Ovary (tissue), 9 donors: ENCODE measurements around the gene HTT-AS. TPM values are rescaled to one million over a fixed set of nuclear protein-coding genes. Genes with fewer than 3 reads are reported as not detected.

Experiments used
- DNase-seq, 5 donors: peaks; one replicate each; pipeline ENCODE4 v3.0.0-alpha.2; 2019 to 2020
- H3K27ac ChIP-seq, 2 donors: fragments of 200-600 bp; one replicate each; pipeline versions ENCODE4 v1.5.1 to v1.8.0; 2019 to 2022
- H3K27me3 ChIP-seq: fragments of 200-600 bp; one replicate; pipeline ENCODE4 v1.8.0; 2022
- H3K36me3 ChIP-seq: fragments of 200-600 bp; sonication (generic); one replicate; pipeline ENCODE4 v1.5.1; 2019
- H3K4me1 ChIP-seq: one replicate; pipeline ENCODE4 v1.8.1; 2013; ENCODE audit warnings: mild to moderate bottlenecking, moderate library complexity; ENCODE audit not compliant: insufficient read depth
- H3K4me3 ChIP-seq: fragments of 200-600 bp; sonication (generic); one replicate; pipeline ENCODE4 v1.5.1; 2017
- H3K9me3 ChIP-seq, 2 donors: fragments of 200-600 bp in 1 of 2; sonication (generic) in 1 of 2; one replicate each; pipeline versions ENCODE4 v1.5.1 to v1.8.1; 2013 to 2019; ENCODE audit warnings: mild to moderate bottlenecking in 1 of 2, moderate library complexity in 1 of 2
- EP300 ChIP-seq: sonication (generic); formaldehyde crosslinking; IDR thresholded peaks from one replicate; pipeline ENCODE4 v1.6.1; 2017; ENCODE audit warnings: antibody characterized with exemption
- POLR2A ChIP-seq: fragments of 450-650 bp; IDR thresholded peaks from one replicate; pipeline ENCODE4 v1.6.1; 2017; ENCODE audit warnings: antibody characterized with exemption, mild to moderate bottlenecking, moderate library complexity
- whole genome bisulfite sequencing, 3 donors: extraction: QIAGEN DNeasy Blood & Tissue Kit in 1 of 3; methylation state at CpG; one replicate each; pipeline versions ENCODE4 v1.1.5 to v1.1.7; 2013 to 2017; 5-methylcytosine and 5-hydroxymethylcytosine counted together
- intact Hi-C, 4 donors: fragments of 100-400 bp; cut with DNase I; formaldehyde crosslinking; loops; one replicate each; pipeline versions ENCODE4 v1.11.0 to v1.15.1; 2022 to 2023
- polyA plus RNA-seq, 2 donors: library from polyadenylated mRNA; stranded (reverse); fragments of 200-250 nt in 1 of 2; fragments of 350-450 nt in 1 of 2; fragmentation: Illumina TruSeq in 1 of 2; extraction: RNeasy Lipid Tissue Mini Kit (QIAGEN cat#74804) in 1 of 2; gene quantifications; one replicate each; pipeline ENCODE4 v1.2.3, GENCODE V29; 2013 to 2014
- total RNA-seq, 7 donors: library from RNA; depleted of rRNA in 2 of 7; stranded (reverse); fragments of >200 nt in 2 of 7; fragmentation: NEBNext Ultra II Directional in 3 of 7; extraction: Animal tissue kit (Norgen Biotek cat#: 25700) in 3 of 7; gene quantifications; one replicate each; pipeline versions ENCODE4 v1.1.0 to v1.2.4, GENCODE V29; 2016 to 2023
- TF ChIP-seq, protein P1 (sequence below), 3 donors: fragments of 450-650 bp in 2 of 3; fragments of 200-600 bp in 1 of 3; IDR thresholded peaks; one replicate each; pipeline versions ENCODE4 v1.5.1 to v1.8.0; 2016 to 2022; ENCODE audit warnings: antibody characterized with exemption in 3 of 3, mild to moderate bottlenecking in 1 of 3
- donor health status: DM: no; HTN: no; CAD: no; lungs with moderate emphysema.
- donor health status: DM: no; HTN: no; CAD: no.
- donor health status: Bipolar disorder and iron deficiency.
- donor health status: DM: yes; HTN: yes; CAD: no.
- donor health status: DM: no; HTN: no; CAD: no.
- donor health status: DM: yes; HTN: yes; CAD: no.

The HTT-AS gene
- total and polyA plus RNA-seq, 9 donors = not detected

- peak; percentile 24 to 62 (median 50) for DNase-seq
- H3K27me3 ChIP-seq = no peaks in the 10 kb centered on the region
- intact Hi-C loops = no loop called here
Measured at GRCh38 chr4:3074846-3075651, 711 bp upstream of the HTT-AS start.

GRCh38 chr4:3073158-3074077 is 920 bp downstream of the HTT-AS start:
- Histone ChIP-seq H3K4me1 (peaks cover 3% of the 10 kb centered on the region), H3K27me3 (no peaks in the 10 kb centered on the region), H3K4me3 (peak overlapping the region; percentile 66), H3K9me3 (no peaks in the 10 kb centered on the region), H3K27ac (peak overlapping the region in 1 of 2 donors; percentile 65), H3K36me3 (no peaks in the 10 kb centered on the region)
- WGBS, 3 donors = 9 to 12% (median 11%) methylated on average over 35 to 54 of the region's 54 CpGs
- DNase-seq = peak in 2 of 5 donors; percentile 39 to 64
- TF ChIP-seq, protein P1, sequence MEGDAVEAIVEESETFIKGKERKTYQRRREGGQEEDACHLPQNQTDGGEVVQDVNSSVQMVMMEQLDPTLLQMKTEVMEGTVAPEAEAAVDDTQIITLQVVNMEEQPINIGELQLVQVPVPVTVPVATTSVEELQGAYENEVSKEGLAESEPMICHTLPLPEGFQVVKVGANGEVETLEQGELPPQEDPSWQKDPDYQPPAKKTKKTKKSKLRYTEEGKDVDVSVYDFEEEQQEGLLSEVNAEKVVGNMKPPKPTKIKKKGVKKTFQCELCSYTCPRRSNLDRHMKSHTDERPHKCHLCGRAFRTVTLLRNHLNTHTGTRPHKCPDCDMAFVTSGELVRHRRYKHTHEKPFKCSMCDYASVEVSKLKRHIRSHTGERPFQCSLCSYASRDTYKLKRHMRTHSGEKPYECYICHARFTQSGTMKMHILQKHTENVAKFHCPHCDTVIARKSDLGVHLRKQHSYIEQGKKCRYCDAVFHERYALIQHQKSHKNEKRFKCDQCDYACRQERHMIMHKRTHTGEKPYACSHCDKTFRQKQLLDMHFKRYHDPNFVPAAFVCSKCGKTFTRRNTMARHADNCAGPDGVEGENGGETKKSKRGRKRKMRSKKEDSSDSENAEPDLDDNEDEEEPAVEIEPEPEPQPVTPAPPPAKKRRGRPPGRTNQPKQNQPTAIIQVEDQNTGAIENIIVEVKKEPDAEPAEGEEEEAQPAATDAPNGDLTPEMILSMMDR (IDR thresholded peaks at IDR 0.05) = no peak
- intact Hi-C loops = no loop called here

More at GRCh38 chr4:3074846-3075651, 711 bp upstream of the HTT-AS start:
- TF ChIP-seq EP300 (no peak), POLR2A (no peak)
- TF ChIP-seq, protein P1 (IDR thresholded peaks at IDR 0.05) = no peak
- 0 to 1% (median 0%) methylated on average over 21 to 60 of the region's 60 CpGs for WGBS, 3 donors
- peaks cover 3% of the 10 kb centered on the region for H3K4me1 ChIP-seq
- no peaks in the 10 kb centered on the region for H3K36me3 ChIP-seq
- peak overlapping the region; percentile 69 to 85 for H3K27ac ChIP-seq
- H3K4me3 ChIP-seq = peak overlapping the region; percentile 80
- no peaks in the 10 kb centered on the region for H3K9me3 ChIP-seq

- 71 to 79% (median 76%) methylated on average over 7 of the region's 7 CpGs for WGBS, 3 donors
- TF ChIP-seq EP300 = no peak
- TF ChIP-seq, protein P1 (IDR thresholded peaks at IDR 0.05) = no peak
- TF ChIP-seq POLR2A = no peak
- no peak for DNase-seq
- Histone ChIP-seq H3K9me3 (no peaks in the 10 kb centered on the region), H3K4me3 (no peak overlapping the region), H3K36me3 (no peaks in the 10 kb centered on the region), H3K27me3 (no peaks in the 10 kb centered on the region), H3K4me1 (peaks cover 3% of the 10 kb centered on the region), H3K27ac (no peak overlapping the region)
- intact Hi-C loops = no loop called here
Measured at GRCh38 chr4:3071811-3072210, 2.5 kb downstream of the HTT-AS start.

DNA sequence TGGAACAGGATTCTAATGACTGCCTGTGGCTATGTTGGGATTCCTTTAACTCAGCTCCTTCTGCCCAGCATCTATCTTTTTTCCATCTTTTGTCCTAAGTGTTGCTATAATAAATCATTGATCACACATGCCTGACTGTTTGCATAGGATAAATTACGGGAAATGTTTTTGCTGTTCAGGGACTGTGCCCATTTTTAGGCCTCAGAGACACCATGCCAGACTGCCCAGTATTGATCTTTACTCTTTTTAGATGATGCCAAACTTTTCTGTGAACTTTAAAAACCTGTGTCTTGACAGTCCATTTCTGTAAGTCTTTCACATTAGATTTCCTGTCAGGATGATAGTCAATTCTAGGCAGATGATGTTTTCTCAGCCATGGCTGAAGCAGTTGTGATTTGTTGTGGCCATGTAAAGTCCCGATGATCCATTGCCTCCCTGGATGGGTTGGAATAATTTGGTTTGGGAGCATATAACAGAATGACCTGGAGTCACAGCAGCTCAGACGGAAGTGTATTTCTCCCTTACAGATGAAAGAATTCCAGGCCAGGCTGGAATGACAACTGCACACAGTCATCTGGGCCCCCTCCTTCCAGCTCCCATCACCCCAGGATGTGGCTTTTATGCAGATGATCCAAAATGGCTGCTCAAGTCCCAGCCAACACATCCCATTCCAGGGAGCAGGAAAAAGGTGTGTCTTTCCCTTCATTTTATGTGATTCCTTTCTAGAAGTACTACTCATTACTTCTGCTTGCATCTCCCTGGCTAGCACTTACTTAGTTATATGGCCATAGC is 3.4 kb downstream of the HTT-AS start:
- Histone ChIP-seq H3K27ac (no peak overlapping the region), H3K4me3 (no peak overlapping the region), H3K36me3 (no peaks in the 10 kb centered on the region), H3K4me1 (peaks cover 3% of the 10 kb centered on the region), H3K9me3 (no peaks in the 10 kb centered on the region), H3K27me3 (no peaks in the 10 kb centered on the region)
- no peak for DNase-seq
- TF ChIP-seq POLR2A (no peak), EP300 (no peak)
- TF ChIP-seq, protein P1 (IDR thresholded peaks at IDR 0.05) = no peak
- 74 to 79% (median 74%) methylated on average over 3 of the region's 3 CpGs for WGBS, 3 donors
- intact Hi-C loops = no loop called here
